IMR-90 (cell line): ENCODE data around the gene TRIO. TPM values are rescaled to one million over a fixed set of nuclear protein-coding genes. Genes with fewer than 3 reads are reported as not detected.
A peak's percentile ranks its signal among the peaks of the same experiment; 100 is the strongest.

ENCODE experiments used
- ATAC-seq: fragments of 200-7000 bp; cut with Tn5 transposase; 2 replicates; pipeline ENCODE4 v1.9.1; 2020; ENCODE audit warnings: low read depth, mild to moderate bottlenecking, moderate library complexity
- BruUV-seq: library from RNA; stranded (reverse); fragments of 400-500 nt; replicated peaks from 2 replicates; lab custom pipeline; 2021; lab: Mats Ljungman, UMichigan
- CTCF ChIA-PET: fragments of 300-600 bp; formaldehyde crosslinking; extraction: SDS; loops from one replicate; lab custom pipeline; 2021; ENCODE audit warnings: antibody characterized with exemption; lab: Yijun Ruan, JAX
- POLR2A ChIA-PET: fragments of 300-600 bp; sonication (Branson Sonifier 250); formaldehyde crosslinking; loops from one replicate; lab custom pipeline; 2022; ENCODE audit warnings: antibody characterized with exemption; ENCODE audit not compliant: unreplicated experiment; lab: Charles Lee
- DNase-seq: peaks from one replicate; pipeline ENCODE4 v3.0.0; 2013
- H2AFZ ChIP-seq: replicated peaks from 2 replicates; pipeline ENCODE3; 2013; ENCODE audit warnings: low read length, mild to moderate bottlenecking; ENCODE audit not compliant: poor library complexity
- H2AK5ac ChIP-seq: 2 replicates; pipeline ENCODE4 v1.6.1; 2013; ENCODE audit warnings: low read depth, low read length, inconsistent platforms
- H2AK9ac ChIP-seq: replicated peaks from 2 replicates; pipeline ENCODE3; 2013; ENCODE audit warnings: mild to moderate bottlenecking, low read depth, low read length, moderate library complexity; ENCODE audit not compliant: poor library complexity
- H2BK120ac ChIP-seq: 2 replicates; pipeline ENCODE4 v1.6.1; 2013; ENCODE audit warnings: low read depth, low read length, inconsistent platforms
- H2BK15ac ChIP-seq: 3 replicates; pipeline ENCODE4 v1.6.1; 2013; ENCODE audit warnings: low read depth, low read length, inconsistent platforms
- H2BK20ac ChIP-seq: 2 replicates; pipeline ENCODE4 v1.6.1; 2013; ENCODE audit warnings: low read depth, mild to moderate bottlenecking, inconsistent platforms, low read length, moderate library complexity
- H2BK5ac ChIP-seq: 2 replicates; pipeline ENCODE4 v1.6.1; 2013; ENCODE audit warnings: mild to moderate bottlenecking, low read depth, low read length, inconsistent platforms; ENCODE audit not compliant: poor library complexity, severe bottlenecking
- H3K14ac ChIP-seq: replicated peaks from 2 replicates; pipeline ENCODE4 v1.6.1; 2013; ENCODE audit warnings: low read depth, low read length, inconsistent platforms
- H3K18ac ChIP-seq: 2 replicates; pipeline ENCODE4 v1.6.1; 2013; ENCODE audit warnings: low read depth, low read length, control low read depth
- H3K23ac ChIP-seq: 2 replicates; pipeline ENCODE4 v1.6.1; 2013; ENCODE audit warnings: low read depth, low read length, inconsistent platforms
- H3K27ac ChIP-seq: 2 replicates; pipeline ENCODE4 v1.5.1; 2013; ENCODE audit warnings: mild to moderate bottlenecking, control low read depth, low read length; ENCODE audit not compliant: insufficient read depth
- H3K27me3 ChIP-seq: 2 replicates; pipeline ENCODE4 v1.6.1; 2013; ENCODE audit warnings: low read length; ENCODE audit not compliant: control insufficient read depth, insufficient read depth
- H3K36me3 ChIP-seq: 2 replicates; pipeline ENCODE4 v1.6.1; 2013; ENCODE audit warnings: low read length, mixed read lengths; ENCODE audit not compliant: control insufficient read depth, insufficient read depth
- H3K4ac ChIP-seq: 2 replicates; pipeline ENCODE4 v1.6.1; 2013; ENCODE audit warnings: low read depth, low read length, inconsistent platforms
- H3K4me1 ChIP-seq: 2 replicates; pipeline ENCODE4 v1.6.1; 2013; ENCODE audit warnings: low read length, mixed read lengths; ENCODE audit not compliant: control insufficient read depth, insufficient read depth
- H3K4me2 ChIP-seq: 2 replicates; pipeline ENCODE4 v1.6.1; 2013; ENCODE audit warnings: low read depth, mild to moderate bottlenecking, control low read depth, low read length, moderate library complexity
- H3K4me3 ChIP-seq: 2 replicates; pipeline ENCODE4 v1.5.1; 2013; ENCODE audit warnings: low read depth, mild to moderate bottlenecking, control low read depth, low read length, moderate library complexity; ENCODE audit not compliant: insufficient read depth
- H3K56ac ChIP-seq: 2 replicates; pipeline ENCODE4 v1.6.1; 2013; ENCODE audit warnings: low read length, inconsistent platforms; ENCODE audit not compliant: insufficient read depth; ENCODE audit errors: extremely low read depth
- H3K79me1 ChIP-seq, 2 experiments: 2 replicates each; pipeline ENCODE4 v1.6.1; 2013; ENCODE audit warnings: low read length in 2 of 2, inconsistent platforms in 1 of 2, low read depth in 1 of 2
- H3K9ac ChIP-seq: 2 replicates; pipeline ENCODE4 v1.6.1; 2013; ENCODE audit warnings: low read depth, low read length, control low read depth
- H3K9me1 ChIP-seq: 2 replicates; pipeline ENCODE4 v1.6.1; 2013; ENCODE audit warnings: low read length, inconsistent platforms; ENCODE audit not compliant: insufficient read depth
- H3K9me3 ChIP-seq: 2 replicates; pipeline ENCODE4 v1.6.1; 2013; ENCODE audit warnings: low read length; ENCODE audit not compliant: control insufficient read depth, insufficient read depth
- H4K20me1 ChIP-seq: 2 replicates; pipeline ENCODE4 v1.6.1; 2013; ENCODE audit warnings: low read length, inconsistent platforms; ENCODE audit not compliant: insufficient read depth
- H4K5ac ChIP-seq: 2 replicates; pipeline ENCODE4 v1.6.1; 2013; ENCODE audit warnings: mild to moderate bottlenecking, low read depth, low read length, control low read depth
- H4K8ac ChIP-seq, 2 experiments: 2 replicates each; pipeline ENCODE4 v1.6.1; 2013; ENCODE audit warnings: low read depth in 2 of 2, low read length in 2 of 2, control low read depth in 1 of 2, inconsistent platforms in 1 of 2
- H4K91ac ChIP-seq: 2 replicates; pipeline ENCODE4 v1.6.1; 2013; ENCODE audit warnings: low read depth, low read length, inconsistent platforms; ENCODE audit not compliant: insufficient read depth
- BHLHE40 ChIP-seq: fragments of 150-350 bp; IDR thresholded peaks from 2 replicates; pipeline ENCODE4 v1.6.1; 2016; ENCODE audit warnings: mild to moderate bottlenecking, low read depth, low read length
- CEBPB ChIP-seq: IDR thresholded peaks from 2 replicates; pipeline ENCODE4 v1.6.1; 2012; ENCODE audit warnings: low read depth, low read length, improper control_type of control experiment
- CHD1 ChIP-seq: IDR thresholded peaks from 2 replicates; pipeline ENCODE4 v1.6.1; 2012; ENCODE audit warnings: low read depth, low read length, improper control_type of control experiment
- FOS ChIP-seq: fragments of 150-350 bp; IDR thresholded peaks from 2 replicates; pipeline ENCODE4 v1.6.1; 2016; ENCODE audit warnings: low read depth, low read length
- MAFK ChIP-seq: IDR thresholded peaks from 2 replicates; pipeline ENCODE4 v1.6.1; 2012; ENCODE audit warnings: low read depth, low read length, improper control_type of control experiment
- MAZ ChIP-seq: IDR thresholded peaks from 2 replicates; pipeline ENCODE4 v1.6.1; 2012; ENCODE audit warnings: low read depth, mild to moderate bottlenecking, low read length, improper control_type of control experiment, moderate library complexity, borderline replicate concordance
- MXI1 ChIP-seq: IDR thresholded peaks from 2 replicates; pipeline ENCODE4 v1.6.1; 2012; ENCODE audit warnings: low read depth, mild to moderate bottlenecking, low read length, moderate library complexity, borderline replicate concordance
- NFE2L2 ChIP-seq: fragments of 150-350 bp; IDR thresholded peaks from 2 replicates; pipeline ENCODE4 v1.6.1; 2016; ENCODE audit warnings: low read depth, mild to moderate bottlenecking, low read length
- POLR2A ChIP-seq: IDR thresholded peaks from 2 replicates; pipeline ENCODE4 v1.6.1; 2012; ENCODE audit warnings: mild to moderate bottlenecking, low read depth, low read length
- RAD21 ChIP-seq: IDR thresholded peaks from 2 replicates; pipeline ENCODE4 v1.6.1; 2012; ENCODE audit warnings: low read length, improper control_type of control experiment
- RCOR1 ChIP-seq: IDR thresholded peaks from 2 replicates; pipeline ENCODE4 v1.6.1; 2012; ENCODE audit warnings: mild to moderate bottlenecking, low read length, improper control_type of control experiment; ENCODE audit not compliant: insufficient replicate concordance
- RFX5 ChIP-seq: IDR thresholded peaks from 2 replicates; pipeline ENCODE4 v1.8.0; 2012; ENCODE audit warnings: low read depth, mild to moderate bottlenecking, low read length, moderate library complexity
- SMC3 ChIP-seq: fragments of 150-350 bp; IDR thresholded peaks from 2 replicates; pipeline ENCODE4 v1.6.1; 2016; ENCODE audit warnings: low read depth, mild to moderate bottlenecking, antibody characterized with exemption, low read length, moderate library complexity
- WGBS, 2 experiments: methylation state at CpG; one replicate each; pipeline versions ENCODE4 v1.1.5 to v1.1.7; 2013; ENCODE audit warnings: missing lambda C conversion rate in 2 of 2; ENCODE audit not compliant: insufficient read length in 1 of 2; ENCODE audit errors: extremely low coverage in 2 of 2; 5-methylcytosine and 5-hydroxymethylcytosine counted together
- dilution Hi-C: fragments of 300-500 bp; cut with HindIII; formaldehyde crosslinking; loops from one replicate; pipeline ENCODE4 v1.14.3; 2018; ENCODE audit warnings: low sequenced_read_pairs; ENCODE audit not compliant: unreplicated experiment
- in situ Hi-C: fragments of 300-500 bp; cut with MboI; formaldehyde crosslinking; loops from 3 replicates; pipeline ENCODE4 v1.14.3; 2019; ENCODE audit warnings: low sequenced_read_pairs, inconsistent platforms, mixed read lengths
- intact Hi-C: fragments of 100-400 bp; cut with micrococcal nuclease; formaldehyde crosslinking; loops from 2 replicates; pipeline ENCODE4 v1.10.0; 2022
- polyA plus RNA-seq, 3 experiments: library from polyadenylated mRNA; depleted of rRNA; stranded (reverse); fragments of >200 nt; gene quantifications; 2 replicates each; pipeline ENCODE4 v1.2.3, GENCODE V29; 2012; ENCODE audit warnings: low replicate concordance in 1 of 3
- total RNA-seq: library from RNA; depleted of rRNA; stranded (reverse); fragments of >200 nt; gene quantifications from 2 replicates; pipeline ENCODE4 v1.2.3, GENCODE V29; 2012
- TF ChIP-seq, protein P1 (sequence below): fragments of 150-350 bp; IDR thresholded peaks from 2 replicates; pipeline ENCODE4 v1.6.1; 2017; ENCODE audit warnings: mild to moderate bottlenecking, antibody characterized with exemption, low read length, low read depth
- TF ChIP-seq, protein P2 (sequence below): conservative IDR thresholded peaks from 2 replicates; pipeline ENCODE4 v1.5.1; 2012; ENCODE audit warnings: mild to moderate bottlenecking, low read depth, low read length, improper control_type of control experiment

TRIO gene
- total and polyA plus RNA-seq, 2 of the 4 experiments (the other 2 are of a cell fraction): 206 to 522 TPM

DNA sequence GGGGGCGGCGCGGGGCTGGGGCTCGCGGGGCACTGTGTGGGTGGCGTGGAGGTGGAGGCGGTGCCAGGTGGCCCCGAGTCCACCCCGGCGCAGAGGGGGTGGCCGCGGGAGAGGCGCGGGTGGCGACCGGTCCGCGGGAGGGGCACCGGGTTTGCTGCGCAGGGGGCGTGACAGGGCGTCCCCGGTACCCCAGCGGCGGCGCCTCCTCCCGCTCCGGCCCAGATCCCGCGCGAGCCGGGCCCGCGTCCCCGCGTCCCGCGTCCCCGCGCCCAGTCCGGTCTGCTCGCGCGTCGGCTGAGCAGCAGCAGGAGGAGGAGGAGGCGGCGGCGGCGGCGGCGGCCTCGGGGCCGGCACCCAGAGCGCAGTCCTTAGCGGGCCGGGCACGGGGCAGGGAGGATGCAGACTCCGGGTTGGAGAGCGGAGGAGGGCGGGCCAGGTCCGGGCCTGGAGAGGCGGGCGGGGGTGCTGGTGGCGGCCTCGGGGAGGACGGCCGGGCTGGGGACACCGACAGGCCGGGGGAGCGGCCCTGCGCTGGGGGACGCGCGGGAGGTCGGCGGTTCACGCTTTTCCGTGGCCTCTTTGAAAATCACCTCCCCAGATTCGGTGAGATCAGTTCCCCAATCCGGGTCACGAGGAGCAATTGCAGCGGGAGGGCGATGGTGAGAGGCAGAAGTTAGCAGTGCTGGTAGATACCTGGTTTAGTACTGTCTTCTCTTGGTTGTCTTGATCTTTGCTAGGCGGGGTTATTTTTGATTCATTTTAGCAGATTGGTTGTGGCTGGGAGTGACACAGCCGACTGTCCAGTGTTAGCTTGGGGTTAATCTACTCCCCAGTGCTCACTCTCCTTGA, 1.7 kb downstream of the TRIO start:
- POLR2A ChIA-PET: interaction anchor here (0.5 to 1.6 kb wide), 21 partner anchors 12 to 855 kb away, joined by 3 to 12 read pairs (median 4); no protein-coding TSS in a partner anchor
- dilution Hi-C loops: no loop called here
- Histone ChIP-seq H3K27me3 (no peaks in the 10 kb centered on the region), H3K18ac (peak overlapping the region; percentile 99), H2AFZ (peak overlapping the region; percentile 67), H3K23ac (peak overlapping the region; percentile 92), H2BK120ac (peak overlapping the region; percentile 98), H3K4me1 (peaks cover 19% of the 10 kb centered on the region), H4K5ac (peak overlapping the region; percentile 97), H3K9me1 (peaks cover 17% of the 10 kb centered on the region), H4K8ac (peak overlapping the region; percentile 91 to 98), H2BK15ac (0 out of 3 replicates have a peak overlapping the region, but pooled peaks have one; percentile 52), H3K4me3 (peak overlapping the region; percentile 94), H3K56ac (peak overlapping the region; percentile 99), H2BK5ac (peak overlapping the region; percentile 99), H2BK20ac (peak overlapping the region; percentile 93), H3K36me3 (peaks cover 20% of the 10 kb centered on the region), H2AK9ac (peak overlapping the region; percentile 89), H3K4ac (peak overlapping the region; percentile 88), H3K14ac (peak overlapping the region; percentile 99), H3K27ac (peak overlapping the region; percentile 100), H3K4me2 (peak overlapping the region; percentile 87), H3K9me3 (no peaks in the 10 kb centered on the region), H4K91ac (peak overlapping the region; percentile 97), H3K9ac (peak overlapping the region; percentile 100), H4K20me1 (peaks cover 48% of the 10 kb centered on the region), H2AK5ac (peak overlapping the region; percentile 89), H3K79me1 (peaks cover 11 to 22% of the 10 kb centered on the region in 2 experiments)
- intact Hi-C loops: loop anchor here (1.0 to 2.0 kb wide), 2 partner anchors 37 to 150 kb away; no protein-coding TSS in a partner anchor
- CTCF ChIA-PET: interaction anchor here (1.0 to 1.1 kb wide), 2 partner anchors 12 to 113 kb away, joined by 3 to 5 read pairs; no protein-coding TSS in a partner anchor
- peak; percentile 37 for ATAC-seq
- DNase-seq: peak; percentile 84
- in situ Hi-C loops: loop anchor here (5.0 kb wide), 1 partner anchor 158 kb away; no protein-coding TSS in a partner anchor
- 0% methylated on average over 47 of the region's 85 CpGs; no CpG with 5 or more reads in 1 of the 2 experiments for whole genome bisulfite sequencing, 2 experiments
- BruUV-seq: no TSS peak
- TF ChIP-seq RFX5 (no peak), MAZ (peak; percentile 21; the same call in 1 of the 2 replicates), MXI1 (no peak), POLR2A (peak; percentile 60), FOS (no peak), CHD1 (0 out of 2 replicates have a peak, but pooled peaks have one; percentile 76), SMC3 (no peak), RCOR1 (no peak), RAD21 (no peak), CEBPB (no peak), BHLHE40 (no peak), MAFK (no peak), NFE2L2 (no peak)
- TF ChIP-seq, protein P1, sequence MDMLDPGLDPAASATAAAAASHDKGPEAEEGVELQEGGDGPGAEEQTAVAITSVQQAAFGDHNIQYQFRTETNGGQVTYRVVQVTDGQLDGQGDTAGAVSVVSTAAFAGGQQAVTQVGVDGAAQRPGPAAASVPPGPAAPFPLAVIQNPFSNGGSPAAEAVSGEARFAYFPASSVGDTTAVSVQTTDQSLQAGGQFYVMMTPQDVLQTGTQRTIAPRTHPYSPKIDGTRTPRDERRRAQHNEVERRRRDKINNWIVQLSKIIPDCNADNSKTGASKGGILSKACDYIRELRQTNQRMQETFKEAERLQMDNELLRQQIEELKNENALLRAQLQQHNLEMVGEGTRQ: peak; percentile 28; the same call in 1 of the 2 replicates
- TF ChIP-seq, protein P2, sequence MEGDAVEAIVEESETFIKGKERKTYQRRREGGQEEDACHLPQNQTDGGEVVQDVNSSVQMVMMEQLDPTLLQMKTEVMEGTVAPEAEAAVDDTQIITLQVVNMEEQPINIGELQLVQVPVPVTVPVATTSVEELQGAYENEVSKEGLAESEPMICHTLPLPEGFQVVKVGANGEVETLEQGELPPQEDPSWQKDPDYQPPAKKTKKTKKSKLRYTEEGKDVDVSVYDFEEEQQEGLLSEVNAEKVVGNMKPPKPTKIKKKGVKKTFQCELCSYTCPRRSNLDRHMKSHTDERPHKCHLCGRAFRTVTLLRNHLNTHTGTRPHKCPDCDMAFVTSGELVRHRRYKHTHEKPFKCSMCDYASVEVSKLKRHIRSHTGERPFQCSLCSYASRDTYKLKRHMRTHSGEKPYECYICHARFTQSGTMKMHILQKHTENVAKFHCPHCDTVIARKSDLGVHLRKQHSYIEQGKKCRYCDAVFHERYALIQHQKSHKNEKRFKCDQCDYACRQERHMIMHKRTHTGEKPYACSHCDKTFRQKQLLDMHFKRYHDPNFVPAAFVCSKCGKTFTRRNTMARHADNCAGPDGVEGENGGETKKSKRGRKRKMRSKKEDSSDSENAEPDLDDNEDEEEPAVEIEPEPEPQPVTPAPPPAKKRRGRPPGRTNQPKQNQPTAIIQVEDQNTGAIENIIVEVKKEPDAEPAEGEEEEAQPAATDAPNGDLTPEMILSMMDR: no peak
